Right lobe of liver (tissue), 6 donors: ENCODE measurements around the gene STX17. TPM values are rescaled to one million over a fixed set of nuclear protein-coding genes. Genes with fewer than 3 reads are reported as not detected.

ENCODE experiments used
- ATAC-seq, 4 donors: fragments of 200-7000 bp; cut with Tn5 transposase; one replicate each; pipeline ENCODE4 v1.9.1; 2020; ENCODE audit warnings: mild to moderate bottlenecking in 4 of 4, moderate library complexity in 4 of 4
- DNase-seq, 3 donors: peaks; one replicate each; pipeline ENCODE4 v3.0.0-alpha.2; 2020
- H3K27ac ChIP-seq, 3 donors: fragments of 200-600 bp; one replicate each; pipeline ENCODE4 v1.8.0; 2022
- H3K27me3 ChIP-seq, 2 donors: fragments of 200-600 bp; one replicate each; pipeline ENCODE4 v1.8.0; 2022
- H3K36me3 ChIP-seq, 4 donors: fragments of 200-600 bp; sonication (generic) in 1 of 4; one replicate each; pipeline versions ENCODE4 v1.5.1 to v1.8.0; 2017 to 2022; ENCODE audit warnings: control low read depth in 1 of 4
- H3K4me1 ChIP-seq, 4 donors: fragments of 200-600 bp; sonication (generic) in 1 of 4; one replicate each; pipeline versions ENCODE4 v1.5.1 to v1.8.0; 2017 to 2022; ENCODE audit warnings: control low read depth in 1 of 4
- H3K4me3 ChIP-seq, 3 donors: fragments of 200-600 bp; one replicate each; pipeline ENCODE4 v1.8.0; 2022
- H3K9me3 ChIP-seq, 4 donors: fragments of 200-600 bp; sonication (generic) in 1 of 4; one replicate each; pipeline versions ENCODE4 v1.5.1 to v1.8.0; 2017 to 2022; ENCODE audit warnings: control low read depth in 1 of 4
- POLR2A ChIP-seq: fragments of 450-650 bp; IDR thresholded peaks from one replicate; pipeline ENCODE4 v1.6.1; 2017; ENCODE audit warnings: antibody characterized with exemption, mild to moderate bottlenecking
- WGBS: methylation state at CpG from one replicate; pipeline ENCODE4 v1.1.6; 2018; ENCODE audit warnings: low coverage, low lambda C conversion rate; ENCODE audit not compliant: insufficient coverage; ENCODE audit errors: missing lambda C conversion rate; 5-methylcytosine and 5-hydroxymethylcytosine counted together
- intact Hi-C, 2 donors: fragments of 100-400 bp; cut with DNase I; formaldehyde crosslinking; loops; one replicate each; pipeline versions ENCODE4 v1.11.2 to v1.14.1; 2022
- total RNA-seq, 6 experiments: library from RNA; depleted of rRNA in 2 of 6; stranded (reverse); fragments of >200 nt in 2 of 6; fragmentation: NEBNext Ultra II Directional in 3 of 6; extraction: Animal tissue kit (Norgen Biotek cat#: 25700) in 3 of 6; gene quantifications; one replicate each; pipeline versions ENCODE4 v1.1.0 to v1.2.4, GENCODE V29; 2016 to 2023
- TF ChIP-seq, protein P1 (sequence below), 4 donors: fragments of 200-600 bp in 3 of 4; fragments of 450-650 bp in 1 of 4; IDR thresholded peaks; one replicate each; pipeline versions ENCODE4 v1.5.1 to v1.8.0; 2016 to 2022; ENCODE audit warnings: antibody characterized with exemption in 4 of 4, mild to moderate bottlenecking in 2 of 4
- donor health status: DM: no; HTN: yes; CAD: no.
- donor health status: DM: no; HTN: no; CAD: no.
- donor health status: DM: no; HTN: no; CAD: no.
- donor health status: DM: no; HTN: yes; CAD: no.
- donor health status: DM: no; HTN: yes; CAD: no.

Gene STX17
- total RNA-seq, 6 experiments from 2014 or later, result 19.9 to 28.2 (median 23.2) TPM

DNA sequence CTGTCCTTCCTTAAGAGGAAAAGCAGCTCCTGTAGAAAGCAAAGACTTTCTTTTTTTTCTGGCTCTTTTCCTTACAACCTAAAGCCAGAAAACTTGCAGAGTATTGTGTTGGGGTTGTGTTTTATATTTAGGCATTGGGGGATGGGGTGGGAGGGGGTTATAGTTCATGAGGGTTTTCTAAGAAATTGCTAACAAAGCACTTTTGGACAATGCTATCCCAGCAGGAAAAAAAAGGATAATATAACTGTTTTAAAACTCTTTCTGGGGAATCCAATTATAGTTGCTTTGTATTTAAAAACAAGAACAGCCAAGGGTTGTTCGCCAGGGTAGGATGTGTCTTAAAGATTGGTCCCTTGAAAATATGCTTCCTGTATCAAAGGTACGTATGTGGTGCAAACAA is 42.5 kb upstream of the STX17 start:
- ATAC-seq (no peak), DNase-seq (no peak)
- Histone ChIP-seq H3K27ac (no peak overlapping the region), H3K4me1 (no peaks in the 10 kb centered on the region), H3K27me3 (no peaks in the 10 kb centered on the region), H3K9me3 (no peaks in the 10 kb centered on the region), H3K36me3 (no peaks in the 10 kb centered on the region), H3K4me3 (no peak overlapping the region)
- no peak for TF ChIP-seq POLR2A
- TF ChIP-seq, protein P1, sequence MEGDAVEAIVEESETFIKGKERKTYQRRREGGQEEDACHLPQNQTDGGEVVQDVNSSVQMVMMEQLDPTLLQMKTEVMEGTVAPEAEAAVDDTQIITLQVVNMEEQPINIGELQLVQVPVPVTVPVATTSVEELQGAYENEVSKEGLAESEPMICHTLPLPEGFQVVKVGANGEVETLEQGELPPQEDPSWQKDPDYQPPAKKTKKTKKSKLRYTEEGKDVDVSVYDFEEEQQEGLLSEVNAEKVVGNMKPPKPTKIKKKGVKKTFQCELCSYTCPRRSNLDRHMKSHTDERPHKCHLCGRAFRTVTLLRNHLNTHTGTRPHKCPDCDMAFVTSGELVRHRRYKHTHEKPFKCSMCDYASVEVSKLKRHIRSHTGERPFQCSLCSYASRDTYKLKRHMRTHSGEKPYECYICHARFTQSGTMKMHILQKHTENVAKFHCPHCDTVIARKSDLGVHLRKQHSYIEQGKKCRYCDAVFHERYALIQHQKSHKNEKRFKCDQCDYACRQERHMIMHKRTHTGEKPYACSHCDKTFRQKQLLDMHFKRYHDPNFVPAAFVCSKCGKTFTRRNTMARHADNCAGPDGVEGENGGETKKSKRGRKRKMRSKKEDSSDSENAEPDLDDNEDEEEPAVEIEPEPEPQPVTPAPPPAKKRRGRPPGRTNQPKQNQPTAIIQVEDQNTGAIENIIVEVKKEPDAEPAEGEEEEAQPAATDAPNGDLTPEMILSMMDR (IDR thresholded peaks at IDR 0.05), result no peak
- 74% methylated on average over 2 of the region's 2 CpGs for WGBS
- intact Hi-C loops, result no loop called here

DNA sequence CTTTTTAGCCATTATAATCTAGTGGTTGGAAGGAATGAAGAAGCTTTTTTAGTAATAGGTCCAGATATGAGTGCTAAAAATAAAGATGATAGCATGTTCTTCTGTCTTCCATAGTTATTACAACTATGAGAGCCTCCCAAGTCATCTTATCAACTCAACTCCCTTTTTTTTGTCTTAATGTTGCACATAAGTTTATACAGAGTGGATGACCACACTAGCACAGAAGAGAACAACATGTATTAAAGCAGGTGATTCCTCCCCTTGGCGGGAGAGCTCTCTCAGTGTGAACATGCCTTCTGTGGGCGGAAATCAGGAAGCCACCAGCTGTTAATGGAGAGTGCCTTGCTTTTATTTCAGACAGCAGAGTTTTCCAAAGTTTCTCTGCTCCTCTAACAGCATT is 40.1 kb upstream of the STX17 start:
- TF ChIP-seq, protein P1 (IDR thresholded peaks at IDR 0.05), result no peak
- no peak for TF ChIP-seq POLR2A
- Histone ChIP-seq H3K4me1 (no peaks in the 10 kb centered on the region), H3K27me3 (no peaks in the 10 kb centered on the region), H3K36me3 (no peaks in the 10 kb centered on the region), H3K27ac (no peak overlapping the region), H3K9me3 (no peaks in the 10 kb centered on the region), H3K4me3 (no peak overlapping the region)
- ATAC-seq, result no peak
- no peak for DNase-seq
- 85% methylated on average over 2 of the region's 2 CpGs for WGBS
- intact Hi-C loops, result no loop called here

DNA sequence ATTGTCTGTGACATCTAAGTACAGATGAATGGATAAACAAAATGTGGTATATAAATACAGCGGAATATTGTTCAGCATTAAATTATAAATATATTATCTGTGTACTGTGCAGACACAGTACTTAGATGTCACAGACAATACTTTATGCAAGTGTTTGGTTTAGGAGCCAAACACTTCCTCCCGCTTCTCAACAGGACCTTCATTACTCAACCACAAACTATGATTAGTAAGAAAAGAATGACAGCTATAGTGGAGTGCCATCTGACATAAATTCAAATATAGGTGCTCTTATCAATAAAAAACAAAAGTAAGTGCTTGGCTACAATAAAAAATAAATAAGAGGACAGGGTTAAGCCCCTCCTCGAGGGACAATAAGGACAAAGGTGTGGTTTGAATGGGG is 38.9 kb upstream of the STX17 start:
- ATAC-seq (no peak), DNase-seq (no peak)
- intact Hi-C loops, result no loop called here
- TF ChIP-seq POLR2A, result no peak
- TF ChIP-seq, protein P1 (IDR thresholded peaks at IDR 0.05), result no peak
- no peaks in the 10 kb centered on the region for H3K27me3 ChIP-seq
- no peak overlapping the region for H3K4me3 ChIP-seq
- H3K9me3 ChIP-seq, result no peaks in the 10 kb centered on the region
- no peaks in the 10 kb centered on the region for H3K36me3 ChIP-seq
- WGBS, result 52% methylated on average over 3 of the region's 3 CpGs
- no peaks in the 10 kb centered on the region for H3K4me1 ChIP-seq
- H3K27ac ChIP-seq, result no peak overlapping the region

DNA sequence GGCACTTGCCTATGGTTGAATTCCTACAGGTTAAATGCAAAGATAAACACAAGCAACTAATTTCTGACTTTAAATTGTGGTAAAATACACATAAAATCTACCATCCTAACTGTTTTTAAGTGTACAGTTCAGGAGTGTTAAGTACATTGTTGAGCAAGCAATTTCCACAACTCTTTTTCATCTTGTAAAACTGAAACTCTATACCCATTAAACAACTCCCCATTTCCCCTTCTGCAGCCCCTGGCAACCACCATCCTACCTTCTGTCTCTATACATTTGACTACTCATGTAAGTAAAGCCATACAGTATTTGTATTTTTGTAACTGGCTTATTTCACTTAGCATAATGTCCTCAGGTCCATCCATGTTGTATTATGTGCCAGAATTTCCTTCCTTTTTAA is 38.5 kb upstream of the STX17 start:
- Histone ChIP-seq H3K4me1 (no peaks in the 10 kb centered on the region), H3K9me3 (no peaks in the 10 kb centered on the region), H3K36me3 (no peaks in the 10 kb centered on the region), H3K4me3 (no peak overlapping the region), H3K27me3 (no peaks in the 10 kb centered on the region), H3K27ac (no peak overlapping the region)
- DNase-seq (no peak), ATAC-seq (no peak)
- intact Hi-C loops, result no loop called here
- TF ChIP-seq POLR2A, result no peak
- TF ChIP-seq, protein P1 (IDR thresholded peaks at IDR 0.05), result no peak

DNA sequence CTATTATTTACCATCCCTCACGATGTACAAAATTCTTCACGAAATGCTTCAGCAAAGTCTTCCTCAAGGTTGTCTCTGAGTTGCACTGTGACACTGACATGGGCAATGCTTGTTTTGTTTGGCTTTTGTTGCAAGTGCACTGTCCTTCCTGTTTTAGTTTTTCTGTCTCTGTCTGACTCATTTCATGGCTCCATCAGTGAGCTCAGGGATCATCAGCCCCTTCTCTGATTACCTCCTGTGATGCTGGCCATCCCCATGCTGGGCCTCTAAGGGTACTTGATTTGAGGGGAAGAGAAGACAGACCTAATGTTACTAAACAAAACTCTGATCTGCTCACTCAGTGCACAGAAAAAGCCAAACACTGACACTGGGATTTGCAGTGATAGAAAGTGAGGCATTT is 37.6 kb upstream of the STX17 start:
- Histone ChIP-seq H3K4me3 (no peak overlapping the region), H3K9me3 (no peaks in the 10 kb centered on the region), H3K36me3 (no peaks in the 10 kb centered on the region), H3K27me3 (no peaks in the 10 kb centered on the region), H3K27ac (no peak overlapping the region), H3K4me1 (no peaks in the 10 kb centered on the region)
- ATAC-seq (no peak), DNase-seq (no peak)
- intact Hi-C loops, result no loop called here
- TF ChIP-seq POLR2A, result no peak
- TF ChIP-seq, protein P1 (IDR thresholded peaks at IDR 0.05), result no peak
- 78% methylated on average over 2 of the region's 2 CpGs for WGBS
